Amygdala (tissue), 56 donors: ENCODE measurements around the gene ARHGEF40.
A peak's percentile ranks its signal among the peaks of the same experiment; 100 is the strongest.

Source experiments
- DNase-seq, 56 donors: peaks; one replicate each; lab custom pipeline; 2025; lab: John Stamatoyannopoulos, UW

Gene ARHGEF40

GRCh38 chr14:21074398-21075272 is 4.5 kb downstream of the ARHGEF40 start:
- no peak for DNase-seq

GRCh38 chr14:21075719-21076437 is 5.8 kb downstream of the ARHGEF40 start:
- no peak for DNase-seq

GRCh38 chr14:21077672-21078071 is 7.6 kb downstream of the ARHGEF40 start:
- no peak for DNase-seq

- DNase-seq, result peak in 5 of 56 donors; percentile 22 to 44 (median 25)
Measured at GRCh38 chr14:21078287-21078686, 8.2 kb downstream of the ARHGEF40 start.

GRCh38 chr14:21078726-21079125 is 8.6 kb downstream of the ARHGEF40 start:
- DNase-seq, result no peak

- DNase-seq, result no peak
Measured at GRCh38 chr14:21081521-21082142, 11.5 kb downstream of the ARHGEF40 start.

- no peak for DNase-seq
Measured at GRCh38 chr14:21083565-21084325, 13.6 kb downstream of the ARHGEF40 start.

- DNase-seq, result no peak
Measured at GRCh38 chr14:21084396-21084795, 14.3 kb downstream of the ARHGEF40 start.

GRCh38 chr14:21084998-21085853 is 15.1 kb downstream of the ARHGEF40 start:
- DNase-seq, result no peak

GRCh38 chr14:21086908-21087293 is 16.8 kb downstream of the ARHGEF40 start:
- no peak for DNase-seq

- DNase-seq, result peak in 41 of 56 donors; percentile 12 to 84 (median 55)
Measured at GRCh38 chr14:21087294-21088091, 17.4 kb downstream of the ARHGEF40 start.

GRCh38 chr14:21088687-21089086 is 18.6 kb downstream of the ARHGEF40 start:
- no peak for DNase-seq

GRCh38 chr14:21089271-21089670 is 19.2 kb downstream of the ARHGEF40 start:
- DNase-seq, result no peak

GRCh38 chr14:21089877-21090193 is 19.7 kb downstream of the ARHGEF40 start:
- no peak for DNase-seq

GRCh38 chr14:21090194-21090939 is 20.3 kb downstream of the ARHGEF40 start:
- DNase-seq, result peak in 11 of 56 donors; percentile 2 to 52 (median 17)

GRCh38 chr14:21090940-21091663 is 21.0 kb downstream of the ARHGEF40 start:
- no peak for DNase-seq

- no peak for DNase-seq
Measured at GRCh38 chr14:21091821-21092272, 21.7 kb downstream of the ARHGEF40 start.
